Keratinocyte (primary cell): ENCODE measurements around the gene ZNF541. TPM values are rescaled to one million over a fixed set of nuclear protein-coding genes. Genes with fewer than 3 reads are reported as not detected.

Experiments used
- DNase-seq: peaks from one replicate; pipeline ENCODE4 v3.0.0-alpha.2; 2011; ENCODE audit warnings: low read depth, missing footprints, low spot score
- FAIRE-seq: peaks from 2 replicates; lab custom pipeline; 2011; peaks lifted over from hg19 to GRCh38; lab: Jason Lieb, UNC
- H2AFZ ChIP-seq: 2 replicates; pipeline ENCODE4 v1.6.0; 2012; ENCODE audit warnings: low read length, control low read depth, inconsistent platforms; ENCODE audit not compliant: control insufficient read depth
- H3K27ac ChIP-seq: 2 replicates; pipeline ENCODE4 v1.5.1; 2011; ENCODE audit warnings: low read length; ENCODE audit not compliant: control insufficient read depth, insufficient read depth
- H3K27me3 ChIP-seq: 3 replicates; pipeline ENCODE4 v1.6.0; 2011; ENCODE audit warnings: low read length; ENCODE audit not compliant: control insufficient read depth, insufficient read depth; ENCODE audit errors: extremely low read depth
- H3K36me3 ChIP-seq, 2 experiments: 2 replicates in 1 of 2; 3 replicates in 1 of 2; pipeline ENCODE4 v1.5.1; 2011; ENCODE audit warnings: low read length in 2 of 2, mild to moderate bottlenecking in 1 of 2; ENCODE audit not compliant: control insufficient read depth in 2 of 2, insufficient read depth in 2 of 2; ENCODE audit errors: extremely low read depth in 1 of 2
- H3K4me1 ChIP-seq: 3 replicates; pipeline ENCODE4 v1.5.1; 2011; ENCODE audit warnings: low read length; ENCODE audit not compliant: control insufficient read depth, insufficient read depth; ENCODE audit errors: extremely low read depth
- H3K4me2 ChIP-seq: 3 replicates; pipeline ENCODE4 v1.6.0; 2011; ENCODE audit warnings: low read depth, low read length; ENCODE audit not compliant: control insufficient read depth, insufficient read depth; ENCODE audit errors: extremely low read depth
- H3K4me3 ChIP-seq, 3 experiments: fragments of 200-600 bp in 1 of 3; sonication (generic) in 1 of 3; 2 replicates in 2 of 3; 3 replicates in 1 of 3; pipeline ENCODE4 v1.5.1; 2011 to 2016; ENCODE audit warnings: low read length in 3 of 3, mild to moderate bottlenecking in 3 of 3, control low read depth in 2 of 3, inconsistent platforms in 1 of 3, low read depth in 1 of 3, mixed read lengths in 1 of 3, mixed run types in 1 of 3, moderate library complexity in 1 of 3; ENCODE audit not compliant: control insufficient read depth in 2 of 3, insufficient read depth in 2 of 3; ENCODE audit errors: extremely low read depth in 1 of 3
- H3K79me2 ChIP-seq: 2 replicates; pipeline ENCODE4 v1.6.0; 2012; ENCODE audit warnings: low read length; ENCODE audit not compliant: control insufficient read depth, insufficient read depth
- H3K9ac ChIP-seq: 3 replicates; pipeline ENCODE4 v1.6.0; 2011; ENCODE audit warnings: low read length; ENCODE audit not compliant: control insufficient read depth, insufficient read depth; ENCODE audit errors: extremely low read depth
- H3K9me1 ChIP-seq: 3 replicates; pipeline ENCODE4 v1.6.0; 2011; ENCODE audit warnings: low read length; ENCODE audit not compliant: control insufficient read depth, insufficient read depth; ENCODE audit errors: extremely low read depth
- H3K9me3 ChIP-seq: 2 replicates; pipeline ENCODE4 v1.5.1; 2012; ENCODE audit warnings: low read depth, low read length; ENCODE audit not compliant: control insufficient read depth
- H4K20me1 ChIP-seq: 3 replicates; pipeline ENCODE4 v1.6.0; 2011; ENCODE audit warnings: low read length; ENCODE audit not compliant: control insufficient read depth, insufficient read depth; ENCODE audit errors: extremely low read depth
- CTCF ChIP-seq, 3 experiments: IDR thresholded peaks in 1 of 3; conservative IDR thresholded peaks in 1 of 3; optimal IDR thresholded peaks in 1 of 3; 2 replicates in 2 of 3; 3 replicates in 1 of 3; pipeline versions ENCODE3 to v1.5.1; 2011; ENCODE audit warnings: low read length in 3 of 3, mild to moderate bottlenecking in 3 of 3, moderate library complexity in 2 of 3, control low read depth in 1 of 3, inconsistent platforms in 1 of 3; ENCODE audit not compliant: insufficient read depth in 2 of 3; ENCODE audit errors: extremely low read depth in 1 of 3
- EZH2 ChIP-seq: IDR thresholded peaks from one replicate; pipeline ENCODE4 v1.6.1; 2012; ENCODE audit warnings: inconsistent platforms, mild to moderate bottlenecking, low read length, moderate library complexity
- dilution Hi-C: fragments of 300-500 bp; cut with MboI; formaldehyde crosslinking; loops from one replicate; pipeline ENCODE4 v1.7.0; 2020; ENCODE audit warnings: low sequenced_read_pairs; ENCODE audit not compliant: extremely low pct_ligation_motif_present
- polyA plus RNA-seq, 5 experiments: library from polyadenylated mRNA; depleted of rRNA in 3 of 5; stranded (reverse) in 3 of 5; stranded (forward) in 1 of 5; unstranded in 1 of 5; fragments of >200 nt; gene quantifications; 1 replicate in 1 of 5; 2 replicates in 3 of 5; 3 replicates in 1 of 5; pipeline versions ENCODE4 v1.2.1 to v1.2.3, GENCODE V29; 2011 to 2012; ENCODE audit warnings: missing spikeins in 2 of 5, low read depth in 1 of 5, low replicate concordance in 1 of 5

Gene ZNF541
- polyA plus RNA-seq, 1 donor (not counting 4 experiments of a cell fraction or from before 2014, with no cell fraction given), result not detected

- H3K4me2 ChIP-seq, result peak overlapping the region; percentile 82
- H3K36me3 ChIP-seq, result peaks cover 0 to 2% of the 10 kb centered on the region in 2 experiments
- peak overlapping the region; percentile 83 for H2AFZ ChIP-seq
- peak overlapping the region; percentile 92 for H3K9ac ChIP-seq
- dilution Hi-C loops, result no loop called here
- H3K27ac ChIP-seq, result peak overlapping the region; percentile 88
- H3K79me2 ChIP-seq, result peaks cover 41% of the 10 kb centered on the region
- TF ChIP-seq CTCF (optimal IDR thresholded peaks at IDR 0.05 in 1 of 3, IDR thresholded peaks at IDR 0.05 in 1 of 3, conservative IDR thresholded peaks at IDR 0.05 in 1 of 3; ENCODE audit: extremely low read depth in 1 of 3, insufficient read depth in 2 of 3, low read length in 3 of 3) (peak in 1 of 3 experiments; percentile 38), EZH2 (no peak)
- peak overlapping the region; percentile 85 to 98 (median 88) for H3K4me3 ChIP-seq
- peaks cover 7% of the 10 kb centered on the region for H3K4me1 ChIP-seq
- no peak for DNase-seq
- no peaks in the 10 kb centered on the region for H3K9me1 ChIP-seq
- no peak for FAIRE-seq
- H3K9me3 ChIP-seq, result no peaks in the 10 kb centered on the region
- no peaks in the 10 kb centered on the region for H3K27me3 ChIP-seq
- H4K20me1 ChIP-seq, result peaks cover 8% of the 10 kb centered on the region
These were observed 35.3 kb upstream of the ZNF541 start for GRCh38 chr19:47608074-47608918.

- Histone ChIP-seq H3K79me2 (peaks cover 34% of the 10 kb centered on the region), H3K4me2 (peak overlapping the region; percentile 82), H2AFZ (peak overlapping the region; percentile 83), H3K4me3 (peak overlapping the region; percentile 85 to 98 (median 88)), H4K20me1 (peaks cover 8% of the 10 kb centered on the region), H3K9me3 (no peaks in the 10 kb centered on the region), H3K36me3 (peaks cover 0 to 2% of the 10 kb centered on the region in 2 experiments), H3K27ac (peak overlapping the region; percentile 88), H3K27me3 (no peaks in the 10 kb centered on the region), H3K4me1 (peaks cover 7% of the 10 kb centered on the region), H3K9ac (peak overlapping the region; percentile 92), H3K9me1 (no peaks in the 10 kb centered on the region)
- FAIRE-seq (no peak), DNase-seq (no peak)
- TF ChIP-seq CTCF (optimal IDR thresholded peaks at IDR 0.05 in 1 of 3, IDR thresholded peaks at IDR 0.05 in 1 of 3, conservative IDR thresholded peaks at IDR 0.05 in 1 of 3; ENCODE audit: extremely low read depth in 1 of 3, insufficient read depth in 2 of 3, low read length in 3 of 3) (no peak), EZH2 (no peak)
- dilution Hi-C loops, result no loop called here
These were observed 34.7 kb upstream of the ZNF541 start for GRCh38 chr19:47607564-47608073.
